Calu3 (cell line): ENCODE data around the gene COL18A1. TPM values are rescaled to one million over a fixed set of nuclear protein-coding genes. Genes with fewer than 3 reads are reported as not detected.

ENCODE experiments used
- BruUV-seq: library from RNA; stranded (reverse); fragments of 400-500 nt; replicated peaks from 2 replicates; lab custom pipeline; 2021; lab: Mats Ljungman, UMichigan
- CTCF ChIA-PET: fragments of 300-600 bp; sonication (Branson Sonifier 250); formaldehyde crosslinking; loops from one replicate; lab custom pipeline; 2022; ENCODE audit warnings: antibody characterized with exemption; lab: Charles Lee
- DNase-seq: peaks from one replicate; pipeline ENCODE4 v3.0.0; 2022
- H3K27ac Mint-ChIP-seq: one replicate; pipeline ENCODE4 v1.8.0; 2022; ENCODE audit warnings: mixed read lengths; ENCODE audit not compliant: unreplicated experiment
- H3K27me3 Mint-ChIP-seq: one replicate; pipeline ENCODE4 v1.8.0; 2022; ENCODE audit warnings: mixed read lengths; ENCODE audit not compliant: unreplicated experiment
- H3K36me3 Mint-ChIP-seq: one replicate; pipeline ENCODE4 v1.8.0; 2022; ENCODE audit warnings: mild to moderate bottlenecking, moderate library complexity, mixed read lengths; ENCODE audit not compliant: insufficient read depth, unreplicated experiment
- H3K4me1 Mint-ChIP-seq: one replicate; pipeline ENCODE4 v1.8.0; 2022; ENCODE audit warnings: mild to moderate bottlenecking, low read depth, mixed read lengths; ENCODE audit not compliant: unreplicated experiment
- H3K4me3 Mint-ChIP-seq: one replicate; pipeline ENCODE4 v1.8.0; 2022; ENCODE audit warnings: mild to moderate bottlenecking, low read depth, moderate library complexity, mixed read lengths; ENCODE audit not compliant: unreplicated experiment
- H3K9me3 Mint-ChIP-seq: one replicate; pipeline ENCODE4 v1.8.0; 2022; ENCODE audit warnings: low read depth, mixed read lengths; ENCODE audit not compliant: unreplicated experiment
- intact Hi-C: fragments of 100-400 bp; cut with micrococcal nuclease; formaldehyde crosslinking; loops from one replicate; pipeline ENCODE4 v1.10.0; 2022; ENCODE audit not compliant: unreplicated experiment
- total RNA-seq: library from RNA; stranded (reverse); gene quantifications from 2 replicates; pipeline ENCODE4 v1.2.3, GENCODE V29; 2022
- TF ChIP-seq, protein P1 (sequence below): fragments of 200-600 bp; IDR thresholded peaks from one replicate; pipeline ENCODE4 v1.8.0; 2022; ENCODE audit warnings: antibody characterized with exemption; ENCODE audit not compliant: unreplicated experiment

COL18A1 gene
- total RNA-seq, 1 experiment from 2014 or later = 82.9 TPM

- H3K4me3 Mint-ChIP-seq = no peak overlapping the region
- no peak for DNase-seq
- no peaks in the 10 kb centered on the region for H3K9me3 Mint-ChIP-seq
- intact Hi-C loops = no loop called here
- H3K36me3 Mint-ChIP-seq = no peaks in the 10 kb centered on the region
- no peaks in the 10 kb centered on the region for H3K4me1 Mint-ChIP-seq
- H3K27ac Mint-ChIP-seq = no peak overlapping the region
- BruUV-seq = no TSS peak
- CTCF ChIA-PET = no interaction called here
- TF ChIP-seq, protein P1, sequence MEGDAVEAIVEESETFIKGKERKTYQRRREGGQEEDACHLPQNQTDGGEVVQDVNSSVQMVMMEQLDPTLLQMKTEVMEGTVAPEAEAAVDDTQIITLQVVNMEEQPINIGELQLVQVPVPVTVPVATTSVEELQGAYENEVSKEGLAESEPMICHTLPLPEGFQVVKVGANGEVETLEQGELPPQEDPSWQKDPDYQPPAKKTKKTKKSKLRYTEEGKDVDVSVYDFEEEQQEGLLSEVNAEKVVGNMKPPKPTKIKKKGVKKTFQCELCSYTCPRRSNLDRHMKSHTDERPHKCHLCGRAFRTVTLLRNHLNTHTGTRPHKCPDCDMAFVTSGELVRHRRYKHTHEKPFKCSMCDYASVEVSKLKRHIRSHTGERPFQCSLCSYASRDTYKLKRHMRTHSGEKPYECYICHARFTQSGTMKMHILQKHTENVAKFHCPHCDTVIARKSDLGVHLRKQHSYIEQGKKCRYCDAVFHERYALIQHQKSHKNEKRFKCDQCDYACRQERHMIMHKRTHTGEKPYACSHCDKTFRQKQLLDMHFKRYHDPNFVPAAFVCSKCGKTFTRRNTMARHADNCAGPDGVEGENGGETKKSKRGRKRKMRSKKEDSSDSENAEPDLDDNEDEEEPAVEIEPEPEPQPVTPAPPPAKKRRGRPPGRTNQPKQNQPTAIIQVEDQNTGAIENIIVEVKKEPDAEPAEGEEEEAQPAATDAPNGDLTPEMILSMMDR = no peak
- H3K27me3 Mint-ChIP-seq = no peaks in the 10 kb centered on the region
Measured at GRCh38 chr21:45457832-45458172, 52.8 kb downstream of the COL18A1 start.

GRCh38 chr21:45458281-45459170 is 53.6 kb downstream of the COL18A1 start:
- CTCF ChIA-PET = interaction anchor here (0.6 kb wide), 1 partner anchor 12 kb away, joined by 5 read pairs; no protein-coding TSS in a partner anchor
- Mint-ChIP-seq H3K4me1 (no peaks in the 10 kb centered on the region), H3K27ac (no peak overlapping the region), H3K36me3 (no peaks in the 10 kb centered on the region), H3K27me3 (no peaks in the 10 kb centered on the region), H3K4me3 (no peak overlapping the region), H3K9me3 (no peaks in the 10 kb centered on the region)
- TF ChIP-seq, protein P1 = no peak
- BruUV-seq = no TSS peak
- intact Hi-C loops = no loop called here
- no peak for DNase-seq

DNA sequence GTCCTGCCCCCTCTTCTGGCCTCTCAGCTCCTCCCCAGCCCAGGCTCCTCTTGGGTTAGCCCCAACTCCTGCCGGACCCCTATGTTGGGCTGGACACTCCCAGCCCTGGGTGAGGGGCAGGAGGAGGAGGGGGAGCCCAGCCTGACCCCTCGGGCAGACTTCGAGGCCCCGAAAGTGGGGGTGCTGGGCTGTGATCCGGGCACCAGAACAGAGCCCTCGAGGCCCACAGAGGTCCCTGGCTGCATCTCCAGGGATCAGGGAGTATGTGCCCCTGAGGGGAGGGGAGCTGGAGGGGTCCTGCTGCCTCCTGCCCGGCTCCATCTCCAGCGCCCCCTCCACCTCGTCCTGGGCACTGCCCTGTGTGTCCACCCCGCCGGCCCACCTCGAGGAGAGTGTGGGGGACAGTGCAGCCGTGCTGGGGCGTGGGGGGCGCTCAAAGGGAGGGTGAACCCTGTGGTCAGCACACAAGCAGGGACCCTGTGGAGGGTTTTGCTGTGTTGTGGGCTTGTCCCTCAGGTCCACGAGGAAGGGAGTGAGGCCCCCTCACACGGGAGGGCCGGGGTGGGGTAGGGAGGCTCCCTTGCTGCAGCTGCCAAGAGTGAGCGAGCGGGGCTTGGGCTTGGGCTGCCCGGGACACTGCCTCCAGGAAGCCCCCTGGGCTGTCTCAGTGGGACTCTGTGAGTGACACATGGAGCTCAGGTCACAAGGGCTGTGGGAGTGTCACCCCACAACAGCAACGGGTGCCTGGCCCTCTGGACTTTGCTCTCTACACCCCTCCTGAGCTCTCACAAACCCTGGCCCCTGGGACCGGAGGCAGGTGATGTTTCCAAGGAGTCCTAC is 54.4 kb downstream of the COL18A1 start:
- no peak overlapping the region for H3K27ac Mint-ChIP-seq
- CTCF ChIA-PET = no interaction called here
- no peaks in the 10 kb centered on the region for H3K36me3 Mint-ChIP-seq
- H3K9me3 Mint-ChIP-seq = no peaks in the 10 kb centered on the region
- intact Hi-C loops = no loop called here
- no peaks in the 10 kb centered on the region for H3K27me3 Mint-ChIP-seq
- BruUV-seq = no TSS peak
- DNase-seq = no peak
- H3K4me3 Mint-ChIP-seq = no peak overlapping the region
- no peaks in the 10 kb centered on the region for H3K4me1 Mint-ChIP-seq
- TF ChIP-seq, protein P1 = no peak

GRCh38 chr21:45460011-45460565 is 55.1 kb downstream of the COL18A1 start:
- no TSS peak for BruUV-seq
- no peaks in the 10 kb centered on the region for H3K36me3 Mint-ChIP-seq
- no peaks in the 10 kb centered on the region for H3K4me1 Mint-ChIP-seq
- TF ChIP-seq, protein P1 = no peak
- no peak overlapping the region for H3K27ac Mint-ChIP-seq
- H3K4me3 Mint-ChIP-seq = no peak overlapping the region
- intact Hi-C loops = no loop called here
- no peak for DNase-seq
- CTCF ChIA-PET = no interaction called here
- no peaks in the 10 kb centered on the region for H3K9me3 Mint-ChIP-seq
- no peaks in the 10 kb centered on the region for H3K27me3 Mint-ChIP-seq
